GM11168 (cell line): ENCODE results near the gene PI4KA.
"Not testable (repeated sequence)": the region's sequence is repeated elsewhere in the genome, so short reads cannot be mapped to it uniquely, and the experiment has no call there.

Experiments
- in situ Hi-C: fragments of 300-500 bp; cut with MboI; formaldehyde crosslinking; loops from one replicate; pipeline ENCODE4 v1.12.0; 2022; ENCODE audit warnings: low sequenced_read_pairs; ENCODE audit not compliant: unreplicated experiment

PI4KA gene

GRCh38 chr22:20858615-20859416 is at the start of gene PI4KA, which contains the start of gene SNAP29:
TSS of gene PI4KA (minus strand) at chr22:20858811. CDS start at chr22:20858725, 86 bp downstream.
TSS of gene SNAP29 (plus strand) at chr22:20859007. CDS start at chr22:20859111, 104 bp downstream.
- in situ Hi-C loops = no loop called here

- in situ Hi-C loops = no loop called here
Observed at GRCh38 chr22:20906387-20906767, 47.8 kb upstream of the PI4KA start.

- in situ Hi-C loops = no loop called here
Observed at GRCh38 chr22:20905415-20906386, 47.1 kb upstream of the PI4KA start.

GRCh38 chr22:20904980-20905355 is 46.4 kb upstream of the PI4KA start:
- in situ Hi-C loops = no loop called here

- in situ Hi-C loops = no loop called here
Observed at GRCh38 chr22:20904008-20904979, 45.7 kb upstream of the PI4KA start.

GRCh38 chr22:20903093-20903492 is 44.5 kb upstream of the PI4KA start:
- in situ Hi-C loops = no loop called here

- in situ Hi-C loops = not testable (repeated sequence)
Observed at GRCh38 chr22:20901093-20902033, 42.8 kb upstream of the PI4KA start.

GRCh38 chr22:20899827-20900423 is 41.3 kb upstream of the PI4KA start:
- in situ Hi-C loops = no loop called here

GRCh38 chr22:20897737-20898136 is 39.1 kb upstream of the PI4KA start:
- in situ Hi-C loops = not testable (repeated sequence)

- in situ Hi-C loops = no loop called here
Observed at GRCh38 chr22:20890975-20891374, 32.4 kb upstream of the PI4KA start.

GRCh38 chr22:20889904-20890540 is 31.4 kb upstream of the PI4KA start:
- in situ Hi-C loops = no loop called here

GRCh38 chr22:20889025-20889704 is 30.6 kb upstream of the PI4KA start:
- in situ Hi-C loops = no loop called here

- in situ Hi-C loops = no loop called here
Observed at GRCh38 chr22:20887375-20887774, 28.8 kb upstream of the PI4KA start.

- in situ Hi-C loops = no loop called here
Observed at GRCh38 chr22:20885557-20886323, 27.1 kb upstream of the PI4KA start.

- in situ Hi-C loops = no loop called here
Observed at GRCh38 chr22:20885017-20885556, 26.5 kb upstream of the PI4KA start.

GRCh38 chr22:20884454-20884853 is 25.8 kb upstream of the PI4KA start:
- in situ Hi-C loops = no loop called here
